ENCODE results near the gene DHX38.

- no peak for TF ChIP-seq CTCF (IDR thresholded peaks at IDR 0.05; ENCODE audit: low read depth, low read length, missing input control)
- TF ChIP-seq GABPA (IDR thresholded peaks at IDR 0.05 in 1 of 2, conservative IDR thresholded peaks at IDR 0.05 in 1 of 2), result no peak
- no peak for TF ChIP-seq TAF1 (conservative IDR thresholded peaks at IDR 0.05)
- no peak for TF ChIP-seq REST (IDR thresholded peaks at IDR 0.05)
- peak in 1 of 2 donors; percentile 18 for TF ChIP-seq RAD21 (IDR thresholded peaks at IDR 0.05)
- TF ChIP-seq MAX (IDR thresholded peaks at IDR 0.05), result no peak
- no peak for TF ChIP-seq FOXA1 (IDR thresholded peaks at IDR 0.05)
- TF ChIP-seq RXRA (IDR thresholded peaks at IDR 0.05), result no peak
- no peak for TF ChIP-seq SP1 (IDR thresholded peaks at IDR 0.05)
- TF ChIP-seq ATF3 (IDR thresholded peaks at IDR 0.05), result no peak
These were observed 56.2 kb downstream of the DHX38 start for GRCh38 chr16:72149676-72150464.
